SU-DHL-6 (cell line): ENCODE measurements around the gene GHR.

Experiments
- H2AFZ ChIP-seq: fragments of 200-600 bp; sonication (generic); 2 replicates; pipeline ENCODE4 v1.6.1; 2014; ENCODE audit warnings: low read depth, mild to moderate bottlenecking, moderate library complexity, mixed read lengths, antibody characterized with exemption, low read length; ENCODE audit not compliant: severe bottlenecking
- H3F3A ChIP-seq: fragments of 200-600 bp; shearing (Covaris generic); 2 replicates; pipeline ENCODE4 v1.6.0; 2016; ENCODE audit warnings: antibody characterized with exemption, mild to moderate bottlenecking; ENCODE audit not compliant: insufficient read depth
- H3K27ac ChIP-seq: fragments of 200-600 bp; sonication (generic); 2 replicates; pipeline ENCODE4 v1.5.1; 2016; ENCODE audit warnings: low read depth, mild to moderate bottlenecking, low read length, moderate library complexity, mixed read lengths
- H3K27me3 ChIP-seq: fragments of 200-600 bp; sonication (generic), shearing (Covaris generic); 2 replicates; pipeline ENCODE4 v1.6.0; 2014; ENCODE audit warnings: mild to moderate bottlenecking, low read length
- H3K36me3 ChIP-seq: fragments of 200-600 bp; sonication (generic); 2 replicates; pipeline ENCODE4 v1.6.1; 2014; ENCODE audit warnings: mild to moderate bottlenecking, low read length, mixed read lengths
- H3K4me2 ChIP-seq: fragments of 300-600, 200-600 bp; shearing (Covaris generic), sonication (generic); 2 replicates; pipeline ENCODE4 v1.6.0; 2014; ENCODE audit warnings: low read length, low read depth, mild to moderate bottlenecking; ENCODE audit not compliant: poor library complexity, severe bottlenecking
- H3K4me3 ChIP-seq: fragments of 200-600 bp; sonication (generic); 2 replicates; pipeline ENCODE4 v1.5.1; 2014; ENCODE audit warnings: antibody characterized with exemption, low read length, mild to moderate bottlenecking, mixed read lengths; ENCODE audit not compliant: insufficient read depth, poor library complexity, severe bottlenecking
- H3K79me2 ChIP-seq: fragments of 200-600 bp; sonication (generic); 2 replicates; pipeline ENCODE4 v1.6.1; 2014; ENCODE audit warnings: mild to moderate bottlenecking, low read length, moderate library complexity; ENCODE audit not compliant: insufficient read depth
- H3K9ac ChIP-seq: fragments of 200-600 bp; sonication (generic); 2 replicates; pipeline ENCODE4 v1.7.0; 2014; ENCODE audit warnings: mild to moderate bottlenecking, low read length
- H3K9me2 ChIP-seq: fragments of 200-600 bp; sonication (generic); replicated peaks from 2 replicates; pipeline ENCODE4 v1.6.1; 2014; ENCODE audit warnings: low read length; ENCODE audit not compliant: insufficient read depth
- H3K9me3 ChIP-seq: fragments of 200-600 bp; sonication (generic); 2 replicates; pipeline ENCODE4 v1.6.1; 2014; ENCODE audit warnings: low read length, mixed read lengths; ENCODE audit not compliant: insufficient read depth
- H4K20me1 ChIP-seq: fragments of 200-600 bp; sonication (generic); 2 replicates; pipeline ENCODE4 v1.6.1; 2014; ENCODE audit warnings: low read depth, mild to moderate bottlenecking, antibody characterized with exemption, low read length, moderate library complexity, mixed read lengths
- EZH2phosphoT487 ChIP-seq: fragments of 200-600 bp; sonication (generic), shearing (Covaris generic); conservative IDR thresholded peaks from 2 replicates; pipeline ENCODE4 v1.6.1; 2018; ENCODE audit warnings: mild to moderate bottlenecking, antibody characterized with exemption, low read length, moderate library complexity, mixed read lengths
- TF ChIP-seq, protein P1 (sequence below): fragments of 200-600 bp; sonication (generic); IDR thresholded peaks from one replicate; pipeline ENCODE4 v1.5.1; 2017; ENCODE audit warnings: antibody characterized with exemption, mild to moderate bottlenecking, low read length, moderate library complexity; ENCODE audit not compliant: insufficient read depth, poor library complexity, severe bottlenecking

The GHR gene

DNA sequence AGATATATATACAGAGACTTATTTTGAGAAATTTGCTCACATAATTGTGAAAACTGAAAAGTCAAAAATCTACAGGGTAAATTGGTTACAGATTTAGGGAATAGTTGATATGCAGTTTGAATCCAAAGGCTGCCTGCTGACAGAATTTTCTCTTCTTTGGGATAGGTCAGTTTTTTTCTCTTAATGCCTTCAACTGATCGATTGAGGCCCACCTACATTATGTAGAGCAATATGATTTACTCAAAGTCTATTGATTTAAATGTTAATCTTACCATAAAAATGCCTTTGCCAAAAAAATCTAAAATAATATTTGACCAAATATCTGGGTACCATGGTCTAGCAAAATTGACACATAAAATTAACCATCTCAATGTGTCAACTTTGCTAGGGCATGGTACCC lies 3.9 kb upstream of the GHR start:
- no peaks in the 10 kb centered on the region for H3K27me3 ChIP-seq
- TF ChIP-seq, protein P1, sequence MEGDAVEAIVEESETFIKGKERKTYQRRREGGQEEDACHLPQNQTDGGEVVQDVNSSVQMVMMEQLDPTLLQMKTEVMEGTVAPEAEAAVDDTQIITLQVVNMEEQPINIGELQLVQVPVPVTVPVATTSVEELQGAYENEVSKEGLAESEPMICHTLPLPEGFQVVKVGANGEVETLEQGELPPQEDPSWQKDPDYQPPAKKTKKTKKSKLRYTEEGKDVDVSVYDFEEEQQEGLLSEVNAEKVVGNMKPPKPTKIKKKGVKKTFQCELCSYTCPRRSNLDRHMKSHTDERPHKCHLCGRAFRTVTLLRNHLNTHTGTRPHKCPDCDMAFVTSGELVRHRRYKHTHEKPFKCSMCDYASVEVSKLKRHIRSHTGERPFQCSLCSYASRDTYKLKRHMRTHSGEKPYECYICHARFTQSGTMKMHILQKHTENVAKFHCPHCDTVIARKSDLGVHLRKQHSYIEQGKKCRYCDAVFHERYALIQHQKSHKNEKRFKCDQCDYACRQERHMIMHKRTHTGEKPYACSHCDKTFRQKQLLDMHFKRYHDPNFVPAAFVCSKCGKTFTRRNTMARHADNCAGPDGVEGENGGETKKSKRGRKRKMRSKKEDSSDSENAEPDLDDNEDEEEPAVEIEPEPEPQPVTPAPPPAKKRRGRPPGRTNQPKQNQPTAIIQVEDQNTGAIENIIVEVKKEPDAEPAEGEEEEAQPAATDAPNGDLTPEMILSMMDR: no peak
- no peak for TF ChIP-seq EZH2phosphoT487
- no peaks in the 10 kb centered on the region for H3K79me2 ChIP-seq
- no peaks in the 10 kb centered on the region for H3F3A ChIP-seq
- no peak overlapping the region for H3K4me2 ChIP-seq
- no peaks in the 10 kb centered on the region for H3K36me3 ChIP-seq
- H4K20me1 ChIP-seq: no peaks in the 10 kb centered on the region
- no peak overlapping the region for H3K4me3 ChIP-seq
- no peak overlapping the region for H2AFZ ChIP-seq
- H3K9me3 ChIP-seq: no peaks in the 10 kb centered on the region
- H3K9ac ChIP-seq: no peak overlapping the region
- no peak overlapping the region for H3K27ac ChIP-seq
- H3K9me2 ChIP-seq: no peaks in the 10 kb centered on the region

DNA sequence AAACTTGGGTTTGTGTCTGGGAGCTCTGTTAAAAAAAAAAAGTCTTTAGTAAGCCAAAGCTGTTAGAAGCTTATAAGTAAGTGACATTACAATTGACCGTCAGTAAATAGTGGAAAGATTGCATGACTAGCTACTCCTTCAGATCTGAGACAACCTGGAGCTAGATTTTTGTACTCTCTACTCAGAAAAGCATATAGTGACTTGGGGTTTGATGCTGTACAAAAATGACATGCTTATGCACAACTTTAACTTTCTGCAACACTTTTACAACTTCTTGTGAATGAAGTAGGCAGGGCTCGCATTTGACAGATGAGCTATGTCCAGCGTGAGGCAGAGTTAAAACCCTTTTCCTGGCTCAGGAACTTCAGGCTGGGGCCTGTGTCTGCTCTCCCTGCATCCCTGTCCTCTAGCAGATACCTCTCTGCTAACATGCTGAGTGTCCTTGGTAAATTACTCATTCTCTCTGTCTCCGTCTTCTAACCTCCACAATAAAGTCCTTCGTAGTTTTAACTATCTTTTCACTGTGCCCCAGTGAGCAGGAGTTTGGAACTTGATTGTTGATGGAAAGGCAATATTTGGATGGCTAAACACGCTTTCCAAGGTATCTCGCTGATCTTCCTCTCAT lies 471 bp upstream of the GHR start:
- no peaks in the 10 kb centered on the region for H3K36me3 ChIP-seq
- H3K27ac ChIP-seq: no peak overlapping the region
- H4K20me1 ChIP-seq: no peaks in the 10 kb centered on the region
- no peaks in the 10 kb centered on the region for H3K9me3 ChIP-seq
- H3K27me3 ChIP-seq: no peaks in the 10 kb centered on the region
- H2AFZ ChIP-seq: no peak overlapping the region
- H3K9me2 ChIP-seq: no peaks in the 10 kb centered on the region
- TF ChIP-seq, protein P1: no peak
- TF ChIP-seq EZH2phosphoT487: no peak
- H3F3A ChIP-seq: no peaks in the 10 kb centered on the region
- H3K79me2 ChIP-seq: no peaks in the 10 kb centered on the region
- H3K4me3 ChIP-seq: no peak overlapping the region
- no peak overlapping the region for H3K9ac ChIP-seq
- no peak overlapping the region for H3K4me2 ChIP-seq

DNA sequence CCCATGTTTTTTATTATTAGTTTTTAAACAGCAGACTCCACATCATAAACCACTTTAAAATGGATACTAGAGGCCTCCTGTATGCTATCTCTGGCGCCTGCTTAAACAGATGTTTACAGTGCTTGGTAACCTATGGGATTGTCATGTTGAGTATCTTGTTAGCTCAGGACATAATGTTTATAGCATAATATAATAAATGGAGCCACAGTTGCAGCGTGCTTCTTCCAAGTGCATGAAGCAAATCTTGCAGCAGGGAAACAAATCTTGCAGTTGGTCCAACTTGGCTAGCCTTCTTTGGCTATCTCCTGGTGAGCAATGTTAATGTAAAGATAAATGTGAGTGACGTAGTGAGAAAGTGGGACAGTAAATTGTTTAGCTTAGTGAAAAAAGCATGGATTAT lies 2.8 kb downstream of the GHR start:
- H3K9ac ChIP-seq: no peak overlapping the region

More for the DNA sequence above, 2.8 kb downstream of the GHR start:
- Histone ChIP-seq H3K9me3 (no peaks in the 10 kb centered on the region), H3K4me2 (no peak overlapping the region), H3K27me3 (no peaks in the 10 kb centered on the region), H3F3A (no peaks in the 10 kb centered on the region), H3K36me3 (no peaks in the 10 kb centered on the region), H4K20me1 (no peaks in the 10 kb centered on the region), H2AFZ (no peak overlapping the region), H3K4me3 (no peak overlapping the region), H3K9me2 (no peaks in the 10 kb centered on the region; the same call in 1 of the 2 replicates), H3K27ac (no peak overlapping the region), H3K79me2 (no peaks in the 10 kb centered on the region)
- no peak for TF ChIP-seq EZH2phosphoT487
- TF ChIP-seq, protein P1: no peak
